ENCODE results near the gene EPHB3.

Gene EPHB3

DNA sequence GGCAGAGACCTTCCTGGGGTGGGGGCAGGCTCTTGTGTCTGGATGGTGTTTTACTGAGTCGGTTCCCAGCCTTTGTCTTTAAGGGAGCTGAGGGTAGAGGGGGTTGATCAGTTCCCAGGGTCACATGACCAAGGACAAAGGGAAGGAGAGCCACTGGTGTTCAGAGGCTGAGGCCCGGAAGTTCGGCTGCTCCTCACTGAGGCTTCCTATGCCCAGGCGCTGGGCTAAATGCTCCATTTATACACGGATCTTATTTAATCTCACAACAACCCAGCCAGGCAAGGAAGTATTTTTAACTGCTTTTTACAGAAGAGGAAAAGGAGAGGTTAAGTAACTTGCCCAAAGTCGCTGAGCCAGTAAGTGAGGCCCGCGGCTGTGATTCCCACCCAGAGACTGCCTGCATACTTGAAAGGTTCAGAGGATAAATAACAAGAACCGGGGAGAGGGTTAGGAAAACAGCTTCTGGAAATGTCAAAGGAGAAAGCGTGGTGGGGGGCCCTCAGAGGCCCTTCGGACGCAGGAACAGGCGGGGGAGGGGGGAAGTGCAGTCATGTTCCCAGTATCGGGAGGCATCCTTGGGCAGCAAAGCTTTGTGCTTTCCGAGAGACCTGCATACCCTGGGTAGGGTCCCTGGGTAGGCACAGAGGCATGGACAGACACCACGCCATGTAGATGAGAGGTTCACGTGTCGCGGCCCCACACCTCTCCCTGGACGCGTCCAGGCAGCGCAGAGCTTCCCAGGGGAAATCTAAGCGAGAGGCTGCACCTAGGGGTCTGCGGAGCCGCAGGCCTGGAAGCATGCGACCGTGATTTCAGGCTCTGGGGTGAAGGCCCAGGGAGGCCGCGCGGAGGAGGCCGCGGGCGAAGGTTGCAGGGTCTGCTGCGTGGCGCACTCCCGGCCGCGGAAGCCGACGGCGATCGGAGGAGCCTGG, 21.3 kb downstream of the EPHB3 start:
- no peak for DNase-seq

DNA sequence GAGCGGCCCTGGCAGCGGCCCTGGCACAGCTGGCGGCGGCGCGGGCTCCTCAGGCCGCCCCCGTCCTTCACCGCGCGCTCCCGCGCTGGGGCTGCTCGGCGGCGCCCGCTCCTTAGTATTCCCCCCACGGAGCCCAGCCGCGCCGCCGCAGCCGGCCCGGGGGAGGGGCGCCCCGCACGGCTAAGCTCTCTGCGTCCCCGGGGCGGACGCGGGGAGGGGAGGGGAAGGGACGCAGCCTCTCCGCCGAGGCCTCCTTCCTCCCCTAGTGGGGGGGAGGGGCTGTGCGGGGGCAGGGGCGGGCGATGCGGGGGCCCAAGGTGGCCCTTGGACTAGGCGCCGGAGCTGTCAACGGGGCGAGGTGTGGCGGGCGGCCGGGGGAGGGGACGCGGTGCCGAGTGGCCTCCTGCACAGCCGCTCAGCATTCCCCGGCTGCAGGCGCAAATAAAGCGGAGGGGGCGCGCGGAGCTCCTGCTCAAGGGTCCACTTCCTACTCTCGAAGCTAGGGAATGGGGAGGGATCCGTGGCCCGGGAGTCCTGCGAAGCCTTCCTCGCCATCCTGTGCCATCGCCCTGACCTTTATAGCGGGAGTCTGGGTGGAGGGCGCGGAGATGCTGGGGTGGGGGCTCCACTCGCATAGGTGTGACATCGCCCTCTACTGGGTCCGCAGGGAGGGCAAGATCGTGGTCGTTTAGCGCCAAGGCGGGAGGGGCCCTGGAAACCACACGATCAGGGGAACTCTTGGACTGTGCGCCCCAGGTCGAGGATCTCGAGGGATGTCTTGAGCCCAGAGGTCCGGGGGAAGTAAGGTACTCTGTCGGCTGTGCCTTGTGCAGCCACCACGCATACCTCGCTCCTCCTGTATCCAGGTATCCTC, 22.2 kb downstream of the EPHB3 start:
- DNase-seq = no peak

DNA sequence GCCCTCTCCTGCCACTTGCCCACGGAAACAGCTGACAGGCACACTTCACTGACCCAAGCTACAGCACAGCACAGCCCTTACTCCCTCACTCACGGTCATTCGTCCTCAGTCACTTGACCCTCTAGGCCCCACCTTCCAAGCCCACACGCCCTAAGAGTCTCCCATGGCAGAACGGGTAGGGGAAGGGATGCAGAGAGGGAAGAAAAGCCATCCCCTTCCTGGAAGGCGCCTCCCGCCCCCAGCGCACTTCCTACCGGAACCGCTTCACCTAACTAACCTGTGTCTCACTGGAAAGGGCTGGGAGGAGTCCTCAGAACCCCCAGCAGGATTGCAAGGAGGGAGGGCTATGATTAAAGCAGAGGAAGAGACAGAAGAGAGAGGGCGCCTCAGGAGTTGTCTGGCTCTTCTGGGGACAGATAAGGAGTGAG, 22.9 kb downstream of the EPHB3 start:
- no peak for DNase-seq

DNA sequence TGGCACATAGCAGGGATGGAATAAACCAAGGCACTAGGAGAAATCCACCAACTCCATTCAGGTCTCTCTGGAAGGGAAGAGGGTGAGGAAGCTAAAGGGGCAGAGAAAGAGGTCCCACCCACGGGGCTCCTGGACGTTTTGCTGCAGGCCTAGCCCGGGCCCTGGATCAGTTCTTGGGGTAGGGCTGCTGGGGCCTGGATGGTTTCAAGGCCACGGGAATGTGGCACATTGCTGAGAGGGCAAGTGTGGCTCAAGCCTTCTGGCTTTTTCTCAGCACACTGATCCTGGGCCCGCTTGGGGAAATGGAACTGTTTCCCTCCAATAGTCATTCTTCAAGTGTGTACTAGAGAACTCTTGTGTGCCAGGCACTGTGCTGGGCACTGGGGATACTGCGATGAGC, 24.0 kb downstream of the EPHB3 start:
- DNase-seq = no peak

DNA sequence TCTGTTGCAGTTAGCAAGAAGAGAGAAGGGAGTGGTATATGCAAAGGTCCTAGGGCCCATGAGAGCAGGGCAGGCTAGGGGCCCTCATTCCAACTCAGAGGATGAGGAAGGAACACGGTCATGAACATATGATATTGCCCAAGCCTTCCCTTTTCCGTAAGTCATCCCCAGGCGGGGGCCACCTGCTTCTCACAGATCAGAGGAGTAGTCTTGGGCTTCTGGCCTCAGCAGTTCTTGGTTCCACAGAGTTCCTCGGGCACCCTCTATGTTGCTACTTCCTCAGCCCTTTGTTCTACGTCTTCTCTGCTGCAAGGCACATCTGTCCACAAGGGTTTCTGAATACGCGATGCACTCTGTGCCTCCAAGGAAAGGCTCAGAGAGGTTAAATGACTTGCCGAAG, 25.3 kb downstream of the EPHB3 start:
- peak in 1 of 2 donors; percentile 11 for DNase-seq

DNA sequence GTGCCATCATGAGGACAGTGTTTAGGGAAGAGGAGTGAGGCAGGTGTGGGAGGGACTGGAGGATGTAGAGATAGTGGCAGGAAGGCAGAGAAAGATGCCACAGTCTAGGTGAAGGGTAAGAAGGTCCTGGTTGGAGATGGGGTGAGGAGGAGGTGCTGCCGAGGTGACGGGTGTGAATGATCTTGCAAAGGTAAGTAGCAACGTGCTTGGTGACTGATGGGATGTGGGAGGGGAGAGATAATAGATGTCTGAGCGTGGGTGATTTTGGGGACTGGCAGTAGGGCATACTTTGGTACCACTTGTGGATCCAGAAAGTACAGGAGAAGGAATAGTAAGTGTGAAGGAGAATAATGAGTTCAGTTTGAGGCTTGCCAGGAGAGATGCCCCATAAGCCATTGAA, 27.2 kb downstream of the EPHB3 start:
- no peak for DNase-seq

DNA sequence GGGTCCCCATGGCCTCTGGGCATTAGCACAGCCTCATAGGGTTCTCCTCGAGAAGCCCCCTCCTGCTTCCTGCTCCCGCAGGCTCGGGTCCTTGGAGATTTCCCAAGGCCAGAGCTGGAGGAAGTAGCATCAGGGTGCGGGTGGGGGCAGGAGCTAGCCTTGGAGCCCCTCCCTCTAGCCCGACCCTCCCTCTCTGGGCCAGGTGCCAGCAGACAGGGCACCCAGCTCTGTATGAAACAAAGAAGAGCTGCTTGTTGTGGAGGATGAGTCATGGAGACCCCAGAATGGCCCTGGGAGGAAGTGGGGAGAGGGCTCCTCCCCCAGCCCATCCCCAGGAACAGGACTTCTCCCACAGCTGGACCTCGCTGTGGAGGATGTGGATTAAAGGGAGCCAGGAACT, 29.2 kb downstream of the EPHB3 start:
- DNase-seq = no peak

DNA sequence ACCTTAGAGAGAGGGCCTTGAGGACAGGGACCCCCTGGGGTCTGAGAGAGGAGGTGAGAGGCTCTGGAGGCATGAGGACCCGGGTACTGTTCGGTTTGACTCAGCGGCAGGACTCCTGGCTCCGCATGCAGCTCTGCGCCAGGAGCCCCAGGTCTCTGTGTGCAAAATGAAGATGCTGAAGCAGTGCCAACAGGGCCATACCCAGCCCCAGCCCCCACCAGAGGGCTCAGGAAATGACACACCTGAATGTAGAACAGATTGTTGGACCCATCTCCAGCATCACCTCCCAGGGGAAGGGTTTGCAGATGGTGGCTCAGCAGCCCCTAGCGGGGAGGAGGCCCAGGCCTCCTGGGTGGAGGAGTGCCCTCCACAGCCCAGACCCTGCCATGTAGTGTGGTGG, 30.2 kb downstream of the EPHB3 start:
- no peak for DNase-seq

DNA sequence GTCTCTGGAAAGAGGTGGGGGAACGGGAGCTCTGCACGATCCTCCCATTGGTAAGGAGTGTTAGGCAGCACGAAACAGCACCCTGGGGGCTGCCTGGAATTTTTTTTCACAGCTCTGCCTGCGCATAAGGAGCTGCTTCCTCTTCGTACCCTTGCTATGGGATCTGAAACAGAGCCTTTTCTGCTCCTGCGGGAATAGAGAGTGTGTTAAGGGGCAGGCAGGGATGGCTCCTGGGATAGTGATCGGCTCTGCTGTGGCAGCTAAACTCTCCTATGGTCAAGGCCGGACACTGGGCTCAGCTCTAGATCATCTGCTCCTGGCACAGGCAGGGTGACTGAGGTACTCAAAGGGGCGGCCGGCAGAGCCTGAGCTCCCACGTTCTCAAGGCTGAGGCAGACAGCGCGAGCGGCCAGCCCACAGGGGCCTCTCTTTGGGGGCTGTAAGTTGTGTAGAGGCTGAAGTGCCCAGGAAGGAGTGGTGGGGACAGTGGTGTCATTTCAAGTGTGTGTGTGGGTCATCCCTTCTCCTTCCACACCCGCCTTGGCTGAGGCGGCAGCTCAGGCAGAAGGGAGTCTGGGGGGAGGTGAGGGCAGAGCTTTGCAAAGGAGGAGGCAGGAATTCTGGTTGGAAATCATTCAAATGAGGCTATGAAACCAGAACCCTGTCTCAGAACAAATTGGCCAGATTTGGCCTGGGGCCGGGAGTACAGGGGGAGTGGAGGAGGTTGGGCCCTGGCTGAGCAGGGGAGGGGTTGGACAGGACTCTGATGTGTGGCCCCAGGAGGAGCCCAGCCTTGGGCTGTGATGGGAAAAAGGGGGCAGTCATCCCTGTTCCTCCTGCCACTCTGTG, 31.0 kb downstream of the EPHB3 start:
- DNase-seq = no peak

DNA sequence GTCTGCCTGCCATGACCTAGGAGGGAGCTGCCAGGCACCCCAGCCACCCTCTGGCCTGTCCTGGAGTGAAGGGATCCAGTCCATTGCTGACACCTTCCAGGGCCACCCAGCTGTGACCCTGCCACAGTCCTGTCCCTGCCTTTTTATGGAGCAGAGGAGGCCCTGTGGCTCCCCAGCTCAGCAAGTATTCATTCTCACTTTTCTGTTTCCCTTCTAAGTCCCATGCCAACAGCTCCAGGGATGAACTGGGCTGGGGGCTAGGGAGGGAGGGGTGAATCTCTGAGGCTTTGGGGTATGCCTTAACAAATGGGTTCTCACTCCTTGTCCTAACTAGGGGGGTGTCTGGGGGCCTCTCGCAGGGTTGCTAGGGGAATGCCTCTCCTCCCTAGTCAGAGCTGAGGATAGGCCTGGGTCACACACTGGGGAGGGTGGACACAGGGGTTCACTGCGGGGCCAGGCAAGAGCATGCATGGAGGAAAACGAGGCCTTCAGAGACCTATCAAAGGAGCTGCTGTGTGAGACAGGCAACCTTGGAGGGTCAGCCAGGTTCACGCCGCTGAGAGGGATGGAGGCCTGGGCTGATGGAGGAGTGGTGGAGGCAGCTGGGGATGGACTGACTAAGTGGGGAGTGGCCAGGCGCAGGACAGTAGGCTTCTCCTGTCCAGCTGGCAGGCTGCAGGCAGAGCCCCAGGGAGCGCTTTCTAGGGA, 31.8 kb downstream of the EPHB3 start:
- DNase-seq = no peak

DNA sequence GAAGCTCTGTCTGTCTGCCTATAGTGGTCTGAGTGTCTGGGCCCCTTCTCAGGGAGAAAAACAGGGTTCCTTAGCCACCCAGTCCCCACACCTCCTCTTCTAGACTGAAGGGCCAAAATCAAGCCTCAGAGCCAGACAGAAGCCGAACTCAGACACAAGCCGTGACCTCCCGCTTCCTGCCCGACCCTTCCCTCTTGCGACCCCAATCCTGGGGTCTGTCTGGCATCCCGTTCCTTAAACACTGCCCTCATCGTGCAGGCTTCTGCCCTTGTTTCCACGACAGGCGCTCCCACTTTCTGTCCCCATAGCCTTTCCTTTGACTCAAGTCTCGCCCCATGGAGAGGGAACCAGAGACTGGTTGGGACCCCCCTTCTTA, 32.3 kb downstream of the EPHB3 start:
- no peak for DNase-seq

DNA sequence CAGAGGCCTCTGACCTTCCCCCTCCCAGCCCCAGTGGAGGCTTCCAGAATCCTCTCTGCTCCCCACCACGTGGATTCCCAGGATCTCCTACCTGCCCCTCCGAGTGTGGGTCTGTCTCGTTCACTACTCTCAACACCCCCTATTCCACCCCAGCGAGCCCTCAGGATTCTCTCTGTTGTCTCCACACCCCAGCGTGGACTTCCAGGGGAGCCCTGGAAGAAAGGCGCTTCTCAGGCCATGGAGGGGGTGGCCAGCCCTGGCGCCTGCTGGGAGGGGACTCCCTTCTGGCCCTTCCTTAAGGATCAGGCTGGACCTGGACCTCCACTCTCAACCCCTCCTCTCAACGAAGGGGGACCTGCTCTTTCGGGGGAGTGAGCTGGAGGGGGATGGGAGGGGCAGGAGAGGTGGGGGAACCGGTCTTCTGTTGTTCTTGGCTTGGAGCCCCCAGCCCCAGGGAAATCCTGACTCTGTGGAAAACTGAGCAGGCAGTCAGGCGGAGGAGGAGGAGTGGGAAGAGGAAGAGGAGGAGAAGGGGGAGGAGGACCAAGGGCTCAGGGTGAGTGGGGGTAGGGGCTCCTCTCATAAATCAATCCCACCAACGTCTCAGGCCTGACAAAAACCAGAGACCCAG, 32.9 kb downstream of the EPHB3 start:
- no peak for DNase-seq

DNA sequence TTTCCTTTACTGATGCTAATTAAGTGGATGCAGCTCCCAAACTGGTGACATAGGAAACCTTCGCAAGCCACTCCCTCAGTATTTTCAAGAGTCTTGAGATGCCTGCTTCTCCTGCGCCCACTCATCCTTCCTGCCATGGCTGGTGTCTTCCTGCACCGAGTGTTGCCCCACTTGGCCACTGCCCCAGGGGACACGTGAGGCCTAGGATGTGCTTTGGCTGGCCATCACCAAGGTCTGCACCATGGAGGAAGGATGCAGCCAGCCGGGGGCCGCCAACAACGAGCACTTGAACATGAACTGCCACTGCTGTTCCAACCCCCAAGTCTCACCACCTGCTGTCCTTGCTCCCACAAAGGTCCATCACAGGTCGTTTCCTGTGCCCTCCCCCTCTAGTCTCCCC, 34.1 kb downstream of the EPHB3 start:
- no peak for DNase-seq

DNA sequence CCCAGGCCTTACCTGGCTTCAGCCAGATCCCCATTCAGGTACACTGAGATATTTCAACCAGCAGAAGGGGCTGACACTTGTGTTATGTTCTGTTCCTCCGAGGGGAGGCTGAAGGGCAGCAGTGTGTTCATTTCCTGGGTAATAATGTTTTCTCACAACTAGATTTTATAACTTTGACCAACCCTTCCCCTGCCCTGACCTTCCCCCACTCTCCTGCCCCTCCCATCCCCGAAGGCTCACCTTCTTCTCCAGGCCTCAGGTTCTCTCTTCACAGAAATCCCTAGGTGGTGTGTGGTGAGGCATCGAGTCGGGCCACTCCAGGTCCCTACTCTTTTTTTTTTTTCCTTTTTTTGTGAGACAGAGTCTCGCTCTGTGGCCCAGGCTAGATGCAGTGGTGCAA, 34.6 kb downstream of the EPHB3 start:
- no peak for DNase-seq

DNA sequence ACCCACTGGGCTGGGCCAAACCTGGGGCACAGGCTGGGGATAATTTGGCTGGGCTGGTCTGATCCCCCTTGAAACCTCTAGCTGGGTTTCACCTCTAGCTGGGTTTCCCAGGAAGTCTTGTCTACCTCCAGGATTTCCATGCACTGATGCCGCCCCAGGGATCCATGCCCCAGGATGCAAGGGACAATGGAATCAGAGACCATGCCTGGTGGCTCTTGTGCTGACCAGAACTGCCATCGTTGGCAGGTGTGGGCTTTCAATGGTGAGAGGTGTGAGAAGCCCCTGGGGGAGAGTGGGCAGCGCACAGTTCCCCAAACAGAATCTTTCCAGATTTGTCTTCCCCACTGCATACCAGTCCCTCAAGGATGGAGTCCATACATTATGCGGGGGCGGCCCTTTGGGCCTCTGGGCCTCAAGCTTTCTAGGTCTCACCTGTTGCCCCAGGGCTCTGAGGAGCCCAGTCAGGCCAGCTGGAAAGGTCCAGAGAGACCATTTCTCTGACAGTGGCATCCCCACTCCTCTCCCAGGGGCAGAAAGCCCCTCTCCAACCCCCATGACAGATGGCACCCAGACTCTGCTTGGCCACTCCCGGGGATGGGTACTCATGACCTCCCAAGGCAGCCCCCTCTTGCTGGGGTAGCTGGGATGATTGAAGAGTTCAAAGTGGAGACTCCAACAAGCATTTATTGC, 35.4 kb downstream of the EPHB3 start:
- no peak for DNase-seq

DNA sequence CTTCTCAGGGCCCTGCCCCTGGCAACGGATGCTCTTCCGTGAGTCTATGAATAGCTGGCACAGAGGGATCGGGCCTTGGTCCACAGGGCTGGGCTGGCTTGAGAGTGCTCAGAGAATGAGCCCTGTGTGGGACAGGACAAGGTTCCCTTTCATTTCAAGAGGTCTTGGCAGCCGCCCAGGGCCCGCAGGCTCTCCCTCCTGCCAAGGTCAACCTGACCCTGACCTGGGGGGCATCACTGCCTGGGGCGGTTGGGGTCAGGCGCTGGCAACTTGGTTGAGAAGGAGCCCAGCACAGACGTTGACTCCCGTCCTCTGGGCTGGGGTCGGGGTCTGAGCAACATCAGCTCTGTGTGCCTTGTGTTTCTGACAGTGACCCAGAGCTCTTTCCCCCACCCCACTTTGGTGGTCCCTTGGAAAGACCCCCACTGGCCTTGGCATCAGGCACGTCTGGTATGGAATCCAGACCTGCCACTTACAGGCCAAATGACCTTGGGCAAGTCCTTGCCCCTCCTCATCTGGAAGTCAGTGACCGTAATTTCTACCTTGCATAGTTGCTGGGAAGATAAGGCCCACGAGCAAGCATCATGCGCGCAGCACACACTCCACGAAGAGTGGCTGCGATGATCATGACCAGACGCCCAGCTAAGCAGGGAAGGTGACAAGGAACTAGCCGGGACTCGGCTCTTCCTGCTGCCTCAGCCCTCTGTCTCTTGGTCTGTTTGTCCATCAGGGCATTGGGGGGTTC, 36.4 kb downstream of the EPHB3 start:
- no peak for DNase-seq

DNA sequence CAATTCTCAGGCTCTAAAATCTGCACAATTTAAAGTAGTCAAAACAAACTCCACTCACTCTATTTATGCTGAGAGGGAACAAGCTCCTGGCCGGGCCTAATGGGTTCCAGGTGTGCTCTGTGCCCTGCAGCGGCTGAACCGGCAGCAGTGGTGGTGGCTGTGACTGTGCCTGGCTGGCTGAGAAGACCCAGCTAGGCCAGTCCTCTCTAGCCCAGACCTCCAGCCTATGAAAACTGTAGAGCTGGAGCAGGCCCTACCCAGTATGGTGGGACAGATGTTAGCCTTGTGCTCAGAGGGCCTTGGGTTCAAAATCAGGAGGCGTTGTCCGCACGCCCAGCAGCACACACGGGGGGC, 37.0 kb downstream of the EPHB3 start:
- no peak for DNase-seq

DNA sequence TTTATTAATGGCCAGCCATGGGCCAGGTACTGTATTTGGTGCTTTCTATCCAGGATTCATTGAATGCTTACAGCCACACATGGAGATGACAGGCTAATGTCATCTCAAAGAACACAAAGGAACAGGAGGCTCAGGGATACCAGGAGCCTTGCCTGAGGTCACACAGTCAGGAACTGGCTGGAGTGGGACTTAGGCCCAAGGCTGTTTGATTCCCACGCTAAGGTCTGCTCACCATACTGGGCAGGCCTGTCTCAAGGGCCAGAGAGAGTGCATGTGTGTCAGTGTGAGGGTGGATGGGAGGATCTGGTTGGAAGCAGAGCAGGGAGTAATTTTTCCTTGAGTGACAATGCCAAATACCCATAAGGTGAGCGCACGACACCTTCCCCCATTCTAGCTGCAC, 37.6 kb downstream of the EPHB3 start:
- DNase-seq = no peak

DNA sequence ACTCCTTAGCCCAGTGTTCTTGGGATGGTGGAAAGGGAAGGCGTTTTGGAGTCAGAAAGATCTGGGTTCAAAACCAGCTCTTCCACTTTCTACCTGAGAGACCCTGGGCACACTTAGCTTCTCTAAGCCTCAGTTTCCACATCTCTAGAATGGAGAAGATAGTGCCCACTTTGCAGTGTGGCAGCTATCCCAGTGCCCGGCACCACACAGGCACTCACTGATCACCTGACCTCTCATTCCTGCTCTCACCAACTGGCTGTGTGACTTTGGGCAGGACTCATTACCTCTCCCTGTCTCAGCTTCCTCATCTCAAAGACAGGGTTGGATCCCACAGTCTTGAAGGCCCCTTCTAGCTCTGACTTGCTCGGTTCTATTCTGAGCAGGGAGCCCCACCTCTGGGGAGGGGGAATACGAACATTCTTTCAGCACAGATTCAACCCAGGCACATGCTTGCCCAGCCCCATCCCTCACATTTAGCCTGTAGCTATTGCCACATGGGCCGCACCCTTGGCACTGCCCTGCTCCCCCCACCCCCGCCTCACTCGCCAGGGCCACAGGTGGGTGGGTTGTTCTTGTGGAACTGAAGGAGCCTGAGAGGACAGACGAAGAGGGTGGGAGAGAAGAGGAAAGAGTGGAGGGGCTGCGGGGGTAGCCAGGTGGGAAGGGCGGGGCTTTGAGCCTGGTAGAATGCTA, 39.2 kb downstream of the EPHB3 start:
- no peak for DNase-seq
